ENCODE measurements around the gene OCRL.
A peak's percentile ranks its signal among the peaks of the same experiment; 100 is the strongest.
"Not testable (repeated sequence)": the region's sequence is repeated elsewhere in the genome, so short reads cannot be mapped to it uniquely, and the experiment has no call there.

OCRL gene

GRCh38 chrX:129540722-129541184 lies 694 bp downstream of the OCRL start:
- DNase-seq = peak; percentile 19

DNA sequence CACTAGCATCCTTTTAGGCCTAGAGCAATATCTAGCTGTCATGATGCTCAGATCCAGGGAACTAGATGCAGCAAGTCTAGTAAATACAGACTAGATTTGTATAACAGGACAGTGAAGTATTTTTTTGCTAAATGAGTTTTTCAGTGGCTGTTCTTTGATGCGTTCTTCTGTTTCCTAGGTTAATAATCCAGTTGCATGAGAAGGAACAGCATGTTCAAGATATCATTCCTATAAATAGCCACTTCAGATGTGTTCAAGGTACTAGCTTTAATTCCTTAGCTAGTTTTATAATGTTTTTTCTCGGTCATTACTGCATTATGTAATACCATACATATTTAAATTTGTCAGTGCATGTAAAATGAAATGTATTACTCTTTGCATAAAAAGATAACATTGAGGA lies 4.7 kb downstream of the OCRL start:
- no peak for DNase-seq

DNA sequence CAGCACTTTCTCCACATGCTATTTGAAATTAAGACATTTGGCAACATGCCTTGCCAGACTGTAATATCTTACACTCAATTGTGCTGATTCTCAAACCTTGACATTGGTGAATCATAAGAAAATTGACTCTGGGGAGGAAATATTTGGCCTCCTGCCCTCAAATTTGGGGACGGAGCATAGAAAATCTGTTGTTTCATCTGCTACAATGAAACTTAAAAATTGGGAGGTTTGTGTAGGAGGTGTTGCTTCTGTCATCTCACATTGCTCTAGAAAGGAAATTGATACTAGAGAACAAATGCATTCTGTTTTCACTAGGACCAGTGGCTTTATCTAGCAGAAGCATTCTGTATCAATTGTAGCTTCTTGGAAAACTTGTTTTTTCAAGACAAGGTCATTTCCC lies 5.3 kb downstream of the OCRL start:
- DNase-seq = no peak

- no peak for DNase-seq
Measured at GRCh38 chrX:129549124-129549523, 9.1 kb downstream of the OCRL start.

DNA sequence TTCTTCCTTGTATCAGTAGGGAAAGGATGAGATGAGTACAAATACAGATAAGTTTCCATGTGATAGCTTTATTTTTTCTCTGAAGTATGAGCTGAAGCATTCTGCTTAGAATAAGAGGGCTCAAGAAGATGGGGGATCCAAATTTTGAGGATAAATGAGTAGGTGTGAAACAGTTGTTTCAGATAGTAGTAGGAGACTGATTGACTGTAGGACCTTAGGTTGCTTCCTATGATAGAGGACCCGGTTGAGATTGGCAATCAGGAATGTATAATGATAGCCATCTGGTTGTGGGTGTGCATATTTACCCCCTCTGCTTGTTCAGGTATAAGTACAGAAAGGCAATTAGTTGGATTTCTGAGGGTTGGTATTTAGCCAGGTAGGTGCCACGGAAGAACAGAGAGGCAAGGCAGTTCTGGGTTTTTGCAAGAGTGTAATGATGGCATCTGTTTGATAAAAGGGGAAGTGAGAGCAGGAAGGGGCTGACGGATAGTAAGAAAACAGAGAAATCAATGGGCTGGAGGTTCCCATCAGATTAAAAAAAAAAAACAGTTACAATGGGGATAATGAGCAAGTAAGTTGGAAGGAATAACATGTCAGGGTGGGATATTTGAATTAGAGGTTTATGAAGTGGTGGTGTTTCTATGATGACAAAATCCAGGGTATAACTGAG lies 13.7 kb downstream of the OCRL start:
- DNase-seq = no peak

- DNase-seq = not testable (repeated sequence)
Measured at GRCh38 chrX:129554816-129555215, 14.8 kb downstream of the OCRL start.

DNA sequence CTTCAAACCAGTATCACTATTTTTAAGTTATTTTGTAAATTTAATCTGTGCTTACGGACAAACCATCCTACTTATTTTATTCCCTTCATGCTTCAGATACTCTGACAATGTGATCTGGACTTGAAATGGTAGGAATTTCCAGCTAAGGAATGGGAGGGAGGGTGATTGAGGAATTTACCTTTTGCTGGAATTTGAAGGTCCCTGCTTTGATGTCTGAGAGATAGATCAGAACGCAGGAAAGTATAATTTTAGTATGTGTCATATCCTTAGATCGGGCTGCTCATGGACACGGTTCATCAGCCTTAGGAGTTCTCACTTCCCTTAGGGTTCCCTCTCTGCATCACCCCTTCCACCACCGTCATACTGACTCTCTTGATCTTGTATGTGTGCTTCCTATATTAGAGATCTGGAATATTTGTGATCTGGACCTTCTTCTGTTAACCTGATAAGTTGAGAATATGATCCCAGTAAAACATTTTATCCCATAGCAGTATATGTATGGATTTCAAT lies 16.8 kb downstream of the OCRL start:
- no peak for DNase-seq

- DNase-seq = no peak
Measured at GRCh38 chrX:129557844-129558480, 17.9 kb downstream of the OCRL start.

GRCh38 chrX:129559783-129560182 lies 19.7 kb downstream of the OCRL start:
- DNase-seq = no peak

GRCh38 chrX:129561453-129561852 lies 21.4 kb downstream of the OCRL start:
- DNase-seq = no peak

DNA sequence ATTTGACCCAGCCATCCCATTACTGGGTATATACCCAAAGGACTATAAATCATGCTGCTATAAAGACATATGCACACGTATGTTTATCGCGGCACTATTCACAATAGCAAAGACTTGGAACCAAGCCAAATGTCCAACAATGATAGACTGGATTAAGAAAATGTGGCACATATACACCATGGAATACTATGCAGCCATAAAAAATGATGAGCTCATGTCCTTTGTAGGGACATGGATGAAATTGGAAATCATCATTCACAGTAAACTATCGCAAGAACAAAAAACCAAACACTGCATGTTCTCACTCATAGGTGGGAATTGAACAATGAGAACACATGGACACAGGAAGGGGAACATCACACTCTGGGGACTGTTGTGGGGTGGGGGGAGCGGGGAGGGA lies 24.3 kb downstream of the OCRL start:
- not testable (repeated sequence) for DNase-seq

- DNase-seq = no peak
Measured at GRCh38 chrX:129565046-129565650, 25.1 kb downstream of the OCRL start.

DNA sequence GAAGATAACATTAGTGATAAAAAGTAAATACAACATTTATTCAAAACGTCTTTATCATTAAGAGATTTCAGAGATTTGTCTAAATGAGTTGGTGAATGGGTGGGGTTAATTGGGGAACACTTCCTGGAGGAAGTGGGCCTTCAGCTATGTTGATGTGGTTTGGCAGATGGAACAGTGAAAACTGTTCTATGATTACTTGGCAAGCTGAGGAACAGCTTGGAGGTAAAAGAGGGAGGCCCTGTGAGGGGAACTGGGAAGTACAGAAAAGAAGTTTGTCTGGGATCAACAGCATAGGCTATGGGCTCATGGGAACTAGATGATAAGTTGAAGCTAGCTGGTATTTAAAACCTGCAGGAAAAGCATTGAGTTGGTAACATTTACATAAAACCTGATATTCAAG lies 26.0 kb downstream of the OCRL start:
- DNase-seq = no peak

DNA sequence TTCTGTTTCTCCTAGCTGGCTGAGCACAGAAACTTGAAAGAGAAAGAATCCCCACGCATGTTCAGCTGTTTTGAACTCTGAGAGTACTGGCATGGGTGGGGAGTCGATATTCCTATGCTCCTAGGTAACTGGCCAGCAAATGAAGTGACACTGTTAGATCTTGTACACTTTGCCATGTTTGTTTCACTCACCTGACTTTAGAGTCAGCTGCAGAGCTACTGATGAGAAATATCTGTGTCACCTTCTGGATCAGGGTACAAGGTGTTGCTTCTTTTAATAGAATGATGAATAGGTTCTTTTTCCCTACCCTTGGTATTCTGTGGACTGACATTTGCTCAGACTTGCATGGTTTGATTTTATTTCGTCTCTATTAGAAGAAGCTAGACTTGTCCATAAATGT lies 28.3 kb downstream of the OCRL start:
- no peak for DNase-seq

- no peak for DNase-seq
Measured at GRCh38 chrX:129572422-129572821, 32.4 kb downstream of the OCRL start.

DNA sequence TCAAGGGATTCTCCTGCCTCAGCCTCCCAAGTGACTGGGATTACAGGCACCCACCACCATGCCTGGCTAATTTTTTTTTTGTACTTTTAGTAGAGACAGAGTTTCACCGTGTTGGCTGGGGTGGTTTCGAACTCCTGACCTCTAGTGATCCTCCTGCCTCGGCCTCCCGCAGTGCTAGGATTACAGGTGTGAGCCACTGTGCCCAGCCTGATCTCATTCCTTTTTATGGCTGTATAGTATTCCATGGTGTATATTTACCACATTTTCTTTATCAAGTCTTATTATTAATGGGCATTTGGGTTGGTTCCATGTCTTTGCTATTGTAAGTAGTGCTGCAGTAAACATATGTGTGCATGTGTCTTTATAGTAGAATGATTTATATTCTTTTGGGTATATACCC lies 33.6 kb downstream of the OCRL start:
- not testable (repeated sequence) for DNase-seq

- DNase-seq = peak; percentile 10
Measured at GRCh38 chrX:129574214-129574613, 34.2 kb downstream of the OCRL start.

- DNase-seq = no peak
Measured at GRCh38 chrX:129576539-129576938, 36.5 kb downstream of the OCRL start.

DNA sequence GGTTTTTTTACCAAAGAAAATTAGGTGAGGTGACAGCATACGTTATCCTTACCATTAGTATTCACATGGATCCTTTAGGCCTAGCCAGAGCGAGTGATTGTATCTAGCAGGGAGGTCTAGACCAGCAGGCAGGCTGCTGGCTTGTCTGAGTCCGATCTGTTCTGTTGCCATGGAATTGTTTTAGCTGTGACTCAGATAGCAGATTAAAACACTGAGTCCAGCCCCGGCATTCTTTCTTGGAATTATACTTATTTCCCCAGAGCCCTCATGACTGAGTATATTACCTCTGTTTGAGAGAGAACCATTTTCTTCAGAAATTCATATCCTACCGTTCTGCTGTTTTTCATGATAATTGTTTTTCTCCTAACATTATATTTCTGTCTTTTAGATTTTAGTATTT lies 37.4 kb downstream of the OCRL start:
- DNase-seq = peak; percentile 1

DNA sequence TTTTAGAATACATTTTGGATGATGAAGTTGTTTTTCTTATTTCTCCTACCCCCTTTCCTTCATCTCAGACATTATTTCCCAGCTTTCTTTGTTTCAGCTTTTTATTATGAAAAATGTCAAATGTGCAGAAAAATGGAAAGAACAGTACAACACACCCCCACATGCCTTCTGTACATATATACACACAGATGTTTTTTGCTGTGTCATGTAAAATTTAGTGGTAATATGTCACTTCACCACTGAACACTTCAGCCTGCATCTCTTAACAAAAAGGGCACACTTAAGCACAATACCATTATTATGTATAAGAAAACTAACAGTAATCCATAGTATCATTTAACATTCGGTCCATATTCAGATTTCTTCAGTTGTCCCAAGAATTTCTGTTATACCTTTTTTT lies 37.8 kb downstream of the OCRL start:
- no peak for DNase-seq

- DNase-seq = no peak
Measured at GRCh38 chrX:129581904-129582303, 41.8 kb downstream of the OCRL start.

GRCh38 chrX:129585167-129585566 lies 45.1 kb downstream of the OCRL start:
- DNase-seq = no peak

DNA sequence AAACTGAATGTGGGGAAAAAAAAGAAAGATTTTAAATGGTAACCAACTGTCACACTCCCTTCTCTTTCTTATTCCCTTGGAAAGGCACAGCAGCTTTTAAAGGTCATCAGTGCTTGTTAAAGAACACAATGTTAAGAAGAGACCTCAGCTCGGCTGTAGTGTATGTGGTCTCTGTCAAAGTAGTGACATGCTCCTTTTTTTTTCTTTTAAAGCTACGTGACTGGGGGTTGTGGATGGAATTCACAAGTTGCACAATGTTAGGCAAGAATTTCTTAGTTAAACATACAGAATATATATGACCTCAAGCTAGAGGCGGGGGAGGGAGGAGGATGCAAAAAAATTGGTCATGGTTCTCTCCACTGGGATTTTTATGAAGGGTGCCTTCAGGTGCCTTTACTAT lies 45.6 kb downstream of the OCRL start:
- DNase-seq = no peak

DNA sequence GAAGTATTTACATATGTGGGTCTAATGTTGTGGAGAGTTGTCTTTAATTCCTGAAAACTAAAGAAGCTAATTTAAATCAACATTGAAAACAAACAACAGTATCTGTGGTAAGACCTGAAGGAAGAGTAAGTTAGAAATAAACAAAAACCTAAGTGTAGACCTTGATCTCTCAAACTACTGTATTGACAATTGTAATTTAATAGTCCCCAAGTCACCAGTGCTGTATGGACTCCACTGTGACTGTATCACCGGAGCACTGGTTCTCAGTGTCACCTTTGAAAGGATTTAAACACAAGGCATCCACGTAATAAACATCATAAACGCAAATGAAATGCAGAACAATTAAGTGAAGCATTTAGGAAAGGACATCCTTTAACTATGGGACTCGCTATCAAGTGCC lies 46.4 kb downstream of the OCRL start:
- no peak for DNase-seq
